DOHH2 (cell line): Measurements from ENCODE around the gene SLC43A2.

Experiments
- CTCF ChIP-seq: fragments of 200-600 bp; sonication (generic); IDR thresholded peaks from one replicate; pipeline ENCODE4 v1.5.1; 2014; ENCODE audit warnings: antibody characterized with exemption, mild to moderate bottlenecking, low read depth, low read length; ENCODE audit not compliant: poor library complexity, severe bottlenecking
- EZH2phosphoT487 ChIP-seq: fragments of 200-600 bp; sonication (generic); IDR thresholded peaks from 2 replicates; pipeline ENCODE4 v1.6.1; 2017; ENCODE audit warnings: borderline replicate concordance, mild to moderate bottlenecking, antibody characterized with exemption, low read length, moderate library complexity, mixed read lengths

- TF ChIP-seq CTCF (no peak), EZH2phosphoT487 (no peak)
Measured at GRCh38 chr17:1546292-1546922, 82.2 kb downstream of the SLC43A2 start.
